ENCODE data around the gene MAP1LC3A.

The MAP1LC3A gene

GRCh38 chr20:34557936-34558319 is 590 bp upstream of the MAP1LC3A start:
- H3K4me3 ChIP-seq (ENCODE audit: low read depth, low read length): no peak overlapping the region
- H3K36me3 ChIP-seq: peaks cover 2% of the 10 kb centered on the region
- H3K9me3 ChIP-seq (ENCODE audit: severe bottlenecking): no peaks in the 10 kb centered on the region
- DNase-seq: no peak
- no peaks in the 10 kb centered on the region for H3K27me3 ChIP-seq (ENCODE audit: insufficient read depth, low read depth, severe bottlenecking)
- no peak for TF ChIP-seq CTCF (IDR thresholded peaks at IDR 0.05; ENCODE audit: low read depth, low read length)
- H3K27ac ChIP-seq: no peak overlapping the region

GRCh38 chr20:34559311-34560140 is 1.0 kb downstream of the MAP1LC3A start:
- H3K27ac ChIP-seq: no peak overlapping the region
- no peak for TF ChIP-seq CTCF (IDR thresholded peaks at IDR 0.05; ENCODE audit: low read depth, low read length)
- H3K9me3 ChIP-seq (ENCODE audit: severe bottlenecking): no peaks in the 10 kb centered on the region
- peaks cover 2% of the 10 kb centered on the region for H3K36me3 ChIP-seq
- DNase-seq: no peak
- no peak overlapping the region for H3K4me3 ChIP-seq (ENCODE audit: low read depth, low read length)
- H3K27me3 ChIP-seq (ENCODE audit: insufficient read depth, low read depth, severe bottlenecking): no peaks in the 10 kb centered on the region

GRCh38 chr20:34560141-34560523 is 1.6 kb downstream of the MAP1LC3A start:
- no peaks in the 10 kb centered on the region for H3K27me3 ChIP-seq (ENCODE audit: insufficient read depth, low read depth, severe bottlenecking)
- H3K9me3 ChIP-seq (ENCODE audit: severe bottlenecking): no peaks in the 10 kb centered on the region
- no peak overlapping the region for H3K4me3 ChIP-seq (ENCODE audit: low read depth, low read length)
- no peak for TF ChIP-seq CTCF (IDR thresholded peaks at IDR 0.05; ENCODE audit: low read depth, low read length)
- no peak for DNase-seq
- no peak overlapping the region for H3K27ac ChIP-seq
- H3K36me3 ChIP-seq: peaks cover 2% of the 10 kb centered on the region

GRCh38 chr20:34560614-34561013 is 2.1 kb downstream of the MAP1LC3A start:
- TF ChIP-seq CTCF (IDR thresholded peaks at IDR 0.05; ENCODE audit: low read depth, low read length): no peak
- Histone ChIP-seq H3K9me3 (ENCODE audit: severe bottlenecking) (no peaks in the 10 kb centered on the region), H3K36me3 (peaks cover 2% of the 10 kb centered on the region), H3K4me3 (ENCODE audit: low read depth, low read length) (no peak overlapping the region), H3K27me3 (ENCODE audit: insufficient read depth, low read depth, severe bottlenecking) (no peaks in the 10 kb centered on the region), H3K27ac (no peak overlapping the region)
- no peak for DNase-seq

- peaks cover 2% of the 10 kb centered on the region for H3K36me3 ChIP-seq
- TF ChIP-seq CTCF (IDR thresholded peaks at IDR 0.05; ENCODE audit: low read depth, low read length): no peak
- peak overlapping the region; percentile 35 for H3K27ac ChIP-seq
- no peaks in the 10 kb centered on the region for H3K9me3 ChIP-seq (ENCODE audit: severe bottlenecking)
- no peaks in the 10 kb centered on the region for H3K27me3 ChIP-seq (ENCODE audit: insufficient read depth, low read depth, severe bottlenecking)
- H3K4me3 ChIP-seq (ENCODE audit: low read depth, low read length): no peak overlapping the region
- DNase-seq: peak; percentile 50
Observed at GRCh38 chr20:34561661-34562060, 3.1 kb downstream of the MAP1LC3A start.

GRCh38 chr20:34562641-34563040 is 4.1 kb downstream of the MAP1LC3A start:
- Histone ChIP-seq H3K27me3 (ENCODE audit: insufficient read depth, low read depth, severe bottlenecking) (no peaks in the 10 kb centered on the region), H3K9me3 (ENCODE audit: severe bottlenecking) (no peaks in the 10 kb centered on the region), H3K36me3 (peaks cover 2% of the 10 kb centered on the region), H3K27ac (peak overlapping the region; percentile 35), H3K4me3 (ENCODE audit: low read depth, low read length) (no peak overlapping the region)
- peak; percentile 87 for DNase-seq
- TF ChIP-seq CTCF (IDR thresholded peaks at IDR 0.05; ENCODE audit: low read depth, low read length): peak; percentile 85

All from WERI-Rb-1 (cell line).